GM20000 (cell line): Measurements from ENCODE around the gene TBC1D14.

Experiments
- DNase-seq: peaks from one replicate; pipeline ENCODE4 v3.0.0; 2012; ENCODE audit warnings: low spot score
- CTCF ChIP-seq: IDR thresholded peaks from 2 replicates; pipeline ENCODE4 v1.5.1; 2012; ENCODE audit warnings: mild to moderate bottlenecking, control low read depth; ENCODE audit errors: extremely low read depth, missing control alignments

Gene TBC1D14

DNA sequence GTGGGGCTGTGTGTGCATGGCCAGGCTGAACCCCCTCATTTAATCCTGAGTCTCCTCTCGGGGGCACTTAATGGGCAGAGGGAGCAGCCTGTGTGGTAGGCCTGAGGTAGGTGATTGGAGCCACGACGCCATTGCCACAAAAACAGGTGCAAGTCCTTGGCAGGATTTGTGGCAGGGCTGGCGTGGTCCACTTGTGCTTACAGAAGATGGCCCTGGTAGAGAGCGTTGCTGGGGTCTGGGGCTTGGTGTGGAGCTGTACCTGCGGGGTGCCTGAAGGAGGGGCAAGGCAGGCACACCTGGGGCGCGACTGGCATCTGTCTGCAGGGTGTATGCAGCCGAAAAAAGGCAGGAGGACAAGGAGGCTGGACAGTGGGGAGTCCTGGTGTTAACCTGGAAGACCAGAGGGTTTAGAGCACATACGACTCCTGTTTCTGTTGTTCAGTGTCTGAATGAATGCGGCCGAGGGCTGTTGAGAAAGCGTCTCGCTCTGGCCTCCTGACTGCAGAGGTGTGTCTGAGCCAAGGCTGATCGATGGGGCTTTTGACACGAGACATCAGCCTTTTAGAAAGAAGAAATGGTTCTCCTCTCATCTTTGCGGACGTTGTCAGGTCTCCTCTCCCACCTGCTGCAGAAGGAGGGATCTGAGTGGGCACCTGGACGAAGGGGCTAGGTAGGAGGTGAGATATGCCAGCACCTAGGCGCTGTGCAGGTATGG, 52.0 kb downstream of the TBC1D14 start:
- no peak for DNase-seq
- no peak for TF ChIP-seq CTCF

- no peak for DNase-seq
- no peak for TF ChIP-seq CTCF
Observed at GRCh38 chr4:6962211-6963041, 52.8 kb downstream of the TBC1D14 start.

DNA sequence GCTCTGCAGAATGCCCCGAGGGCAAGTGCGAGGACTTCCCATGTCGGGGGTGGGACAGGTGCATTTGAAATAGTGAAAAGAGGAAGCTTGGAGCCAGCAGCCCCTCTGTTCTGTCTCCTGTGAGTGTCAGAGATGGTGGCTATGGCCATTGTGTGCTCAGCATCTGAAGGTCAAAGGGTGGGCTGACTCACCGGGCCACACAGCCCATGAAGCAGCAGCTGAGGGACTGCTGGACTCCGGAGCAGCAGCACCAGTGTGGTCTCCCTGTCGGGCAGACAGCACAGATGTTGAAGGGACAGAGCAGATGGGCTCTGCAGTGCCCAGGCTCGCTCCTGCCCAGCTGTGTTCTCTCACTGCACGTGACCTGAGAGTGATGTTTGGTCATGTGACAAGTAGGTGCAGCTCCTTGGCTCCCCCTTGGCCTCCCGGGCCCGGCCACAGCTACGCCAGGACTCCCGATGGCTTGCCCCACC, 53.5 kb downstream of the TBC1D14 start:
- no peak for TF ChIP-seq CTCF
- DNase-seq = no peak

GRCh38 chr4:6964858-6965257, 55.2 kb downstream of the TBC1D14 start:
- TF ChIP-seq CTCF = no peak
- no peak for DNase-seq

- DNase-seq = no peak
- no peak for TF ChIP-seq CTCF
Observed at GRCh38 chr4:6965329-6965728, 55.7 kb downstream of the TBC1D14 start.

- no peak for TF ChIP-seq CTCF
- DNase-seq = no peak
Observed at GRCh38 chr4:6967846-6968340, 58.3 kb downstream of the TBC1D14 start.

GRCh38 chr4:6968496-6968895, 58.9 kb downstream of the TBC1D14 start:
- no peak for TF ChIP-seq CTCF
- DNase-seq = no peak
